Cardiac muscle cell (in vitro differentiated cells and primary cell): ENCODE data around the gene ATP8A2. TPM values are rescaled to one million over a fixed set of nuclear protein-coding genes. Genes with fewer than 3 reads are reported as not detected.
"Not testable (repeated sequence)": the region's sequence is repeated elsewhere in the genome, so short reads cannot be mapped to it uniquely, and the experiment has no call there.

ENCODE experiments used
- DNase-seq, 2 donors: peaks; one replicate each; pipeline versions ENCODE4 v3.0.0 to v3.0.0-alpha.2; 2010 to 2017; ENCODE audit warnings: low read depth in 1 of 2, low spot score in 1 of 2
- H3K27ac ChIP-seq: fragments of 200-600 bp; sonication (generic); 2 replicates; pipeline ENCODE4 v1.5.1; 2016
- H3K27me3 ChIP-seq: fragments of 200-600 bp; sonication (generic); 2 replicates; pipeline ENCODE4 v1.6.0; 2016; ENCODE audit warnings: control low read depth
- H3K36me3 ChIP-seq: fragments of 200-600 bp; sonication (generic); 2 replicates; pipeline ENCODE4 v1.5.1; 2016; ENCODE audit warnings: control low read depth
- H3K4me1 ChIP-seq: fragments of 200-600 bp; sonication (generic); 2 replicates; pipeline ENCODE4 v1.8.1; 2017; ENCODE audit warnings: low read depth, mild to moderate bottlenecking, mixed run types
- H3K4me3 ChIP-seq: fragments of 200-600 bp; sonication (generic); 2 replicates; pipeline ENCODE4 v1.5.1; 2016; ENCODE audit warnings: mild to moderate bottlenecking
- H3K9me3 ChIP-seq: fragments of 200-600 bp; sonication (generic); 2 replicates; pipeline ENCODE4 v1.5.1; 2017; ENCODE audit warnings: low read depth, mild to moderate bottlenecking, control low read depth
- polyA plus RNA-seq: library from polyadenylated mRNA; unstranded; fragments of >200 nt; fragmentation: Nextera tagmentation; extraction: Ambion mirVana; gene quantifications from 2 replicates; pipeline ENCODE4 v1.2.1, GENCODE V29; 2016
- total RNA-seq: library from RNA; depleted of rRNA; stranded (reverse); fragments of >200 nt; gene quantifications from 2 replicates; pipeline ENCODE4 v1.2.3, GENCODE V29; 2016
- TF ChIP-seq, protein P1 (sequence below): IDR thresholded peaks from 2 replicates; pipeline ENCODE4 v1.5.1; 2012; ENCODE audit warnings: low read depth, mild to moderate bottlenecking, low read length

The ATP8A2 gene
- total and polyA plus RNA-seq, 2 experiments from 2014 or later: 0.86 to 0.89 TPM

DNA sequence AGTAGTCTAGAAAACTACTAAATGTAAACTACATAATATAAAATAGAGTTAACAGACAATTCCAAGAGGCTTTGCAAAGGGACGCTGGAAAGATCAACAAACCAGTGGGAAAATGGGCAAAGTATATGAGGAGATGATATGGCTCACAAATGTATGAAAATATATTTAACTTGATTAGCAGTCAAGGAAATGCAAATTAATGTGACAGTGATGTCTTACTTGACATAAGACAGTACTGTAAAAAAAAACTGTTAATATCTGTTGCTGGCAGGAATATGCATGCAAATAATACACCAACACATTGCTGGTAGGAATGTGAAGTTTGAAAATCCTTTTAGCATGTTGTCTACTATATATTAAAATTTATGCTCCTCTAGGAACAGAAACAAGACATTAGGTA, 136.1 kb downstream of the ATP8A2 start:
- Histone ChIP-seq H3K9me3 (no peaks in the 10 kb centered on the region), H3K27ac (no peak overlapping the region), H3K4me1 (no peaks in the 10 kb centered on the region), H3K4me3 (no peak overlapping the region), H3K36me3 (no peaks in the 10 kb centered on the region), H3K27me3 (no peaks in the 10 kb centered on the region)
- TF ChIP-seq, protein P1, sequence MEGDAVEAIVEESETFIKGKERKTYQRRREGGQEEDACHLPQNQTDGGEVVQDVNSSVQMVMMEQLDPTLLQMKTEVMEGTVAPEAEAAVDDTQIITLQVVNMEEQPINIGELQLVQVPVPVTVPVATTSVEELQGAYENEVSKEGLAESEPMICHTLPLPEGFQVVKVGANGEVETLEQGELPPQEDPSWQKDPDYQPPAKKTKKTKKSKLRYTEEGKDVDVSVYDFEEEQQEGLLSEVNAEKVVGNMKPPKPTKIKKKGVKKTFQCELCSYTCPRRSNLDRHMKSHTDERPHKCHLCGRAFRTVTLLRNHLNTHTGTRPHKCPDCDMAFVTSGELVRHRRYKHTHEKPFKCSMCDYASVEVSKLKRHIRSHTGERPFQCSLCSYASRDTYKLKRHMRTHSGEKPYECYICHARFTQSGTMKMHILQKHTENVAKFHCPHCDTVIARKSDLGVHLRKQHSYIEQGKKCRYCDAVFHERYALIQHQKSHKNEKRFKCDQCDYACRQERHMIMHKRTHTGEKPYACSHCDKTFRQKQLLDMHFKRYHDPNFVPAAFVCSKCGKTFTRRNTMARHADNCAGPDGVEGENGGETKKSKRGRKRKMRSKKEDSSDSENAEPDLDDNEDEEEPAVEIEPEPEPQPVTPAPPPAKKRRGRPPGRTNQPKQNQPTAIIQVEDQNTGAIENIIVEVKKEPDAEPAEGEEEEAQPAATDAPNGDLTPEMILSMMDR: no peak
- no peak for DNase-seq

DNA sequence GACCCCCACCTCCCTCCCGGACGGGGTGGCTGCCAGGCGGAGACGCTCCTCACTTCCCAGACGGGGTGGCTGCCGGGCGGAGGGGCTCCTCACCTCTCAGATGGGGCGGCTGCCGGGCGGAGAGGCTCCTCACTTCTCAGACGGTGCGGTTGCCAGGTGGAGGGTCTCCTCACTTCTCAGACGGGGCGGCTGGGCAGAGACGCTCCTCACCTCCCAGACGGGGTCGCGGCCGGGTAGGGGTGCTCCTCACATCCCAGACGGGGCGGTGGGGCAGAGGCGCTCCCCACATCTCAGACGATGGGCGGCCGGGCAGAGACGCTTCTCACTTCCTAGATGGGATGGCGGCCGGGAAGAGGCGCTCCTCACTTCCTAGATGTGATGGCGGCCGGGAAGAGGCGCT, 141.3 kb downstream of the ATP8A2 start:
- H3K9me3 ChIP-seq, H3K27me3 ChIP-seq, H3K4me3 ChIP-seq, H3K27ac ChIP-seq, DNase-seq, H3K36me3 ChIP-seq, H3K4me1 ChIP-seq: not testable (repeated sequence)

DNA sequence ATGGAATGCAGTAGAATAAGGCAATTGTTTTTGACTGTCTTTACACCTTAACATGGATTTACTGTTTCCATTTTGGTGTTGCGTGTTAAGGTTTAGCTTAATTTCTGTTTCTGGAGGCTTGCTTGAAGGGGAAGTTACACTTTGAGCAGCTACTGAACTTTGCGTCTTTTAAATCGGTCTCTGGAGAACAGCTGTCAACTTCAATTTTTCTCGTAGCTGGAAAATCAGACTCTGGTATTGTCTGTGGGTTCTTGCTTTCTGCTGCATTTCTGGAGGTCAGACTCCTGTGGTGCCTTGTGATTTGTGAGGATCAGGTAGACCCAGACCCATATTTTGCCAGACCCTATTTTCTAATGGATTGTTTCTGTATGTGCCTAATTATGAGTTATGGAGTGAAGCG, 146.7 kb downstream of the ATP8A2 start:
- DNase-seq: no peak
- H3K4me1 ChIP-seq: no peaks in the 10 kb centered on the region

DNA sequence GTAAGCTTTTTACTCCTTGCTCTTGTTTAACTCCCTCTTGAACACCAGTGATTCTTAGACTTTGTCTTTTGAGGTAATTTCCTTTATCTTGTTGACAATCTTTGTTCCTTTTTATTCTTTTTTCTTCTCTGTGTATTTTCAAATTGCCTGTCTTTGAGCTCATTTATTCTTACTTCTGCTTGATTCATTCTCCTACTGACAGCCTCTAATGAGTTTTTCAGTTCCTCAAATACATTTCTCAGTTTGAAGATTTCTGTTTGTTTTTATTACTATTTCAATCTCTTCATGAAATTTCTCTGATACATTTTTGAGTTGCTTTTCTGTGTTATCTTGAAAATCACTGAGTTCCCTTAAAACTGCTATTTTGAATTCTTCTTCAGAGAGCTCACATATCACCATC, 154.1 kb downstream of the ATP8A2 start:
- no peak overlapping the region for H3K4me3 ChIP-seq
- no peak for DNase-seq
- TF ChIP-seq, protein P1: no peak

More for the DNA sequence above, 146.7 kb downstream of the ATP8A2 start:
- no peaks in the 10 kb centered on the region for H3K27me3 ChIP-seq
- H3K36me3 ChIP-seq: no peaks in the 10 kb centered on the region
- TF ChIP-seq, protein P1: no peak
- no peak overlapping the region for H3K27ac ChIP-seq
- no peaks in the 10 kb centered on the region for H3K9me3 ChIP-seq
- no peak overlapping the region for H3K4me3 ChIP-seq

DNA sequence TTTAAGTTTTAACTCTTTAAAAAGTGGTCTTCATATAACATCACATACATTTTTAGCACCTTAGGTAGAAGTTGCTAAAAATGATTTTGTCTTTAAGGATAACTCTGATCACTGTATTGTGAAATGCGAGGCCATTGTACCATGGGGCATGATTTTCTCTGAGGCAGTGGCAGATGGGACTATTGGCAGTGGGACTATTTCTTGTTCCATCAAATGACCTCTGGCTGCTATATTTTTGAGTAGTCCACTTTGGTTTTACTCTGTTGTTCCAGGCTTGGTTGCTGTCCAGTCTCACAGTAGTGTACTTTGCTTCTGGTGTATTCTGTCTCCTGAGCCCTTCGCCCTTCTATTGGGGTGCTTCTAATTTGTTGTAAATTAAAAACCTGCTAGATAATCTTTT, 156.5 kb downstream of the ATP8A2 start:
- Histone ChIP-seq H3K27ac (no peak overlapping the region), H3K36me3 (no peaks in the 10 kb centered on the region), H3K9me3 (no peaks in the 10 kb centered on the region), H3K4me1 (no peaks in the 10 kb centered on the region), H3K27me3 (no peaks in the 10 kb centered on the region), H3K4me3 (no peak overlapping the region)
- TF ChIP-seq, protein P1: no peak
- DNase-seq: no peak

More for the DNA sequence above, 154.1 kb downstream of the ATP8A2 start:
- Histone ChIP-seq H3K27ac (no peak overlapping the region), H3K4me1 (no peaks in the 10 kb centered on the region), H3K36me3 (no peaks in the 10 kb centered on the region), H3K27me3 (no peaks in the 10 kb centered on the region), H3K9me3 (no peaks in the 10 kb centered on the region)

DNA sequence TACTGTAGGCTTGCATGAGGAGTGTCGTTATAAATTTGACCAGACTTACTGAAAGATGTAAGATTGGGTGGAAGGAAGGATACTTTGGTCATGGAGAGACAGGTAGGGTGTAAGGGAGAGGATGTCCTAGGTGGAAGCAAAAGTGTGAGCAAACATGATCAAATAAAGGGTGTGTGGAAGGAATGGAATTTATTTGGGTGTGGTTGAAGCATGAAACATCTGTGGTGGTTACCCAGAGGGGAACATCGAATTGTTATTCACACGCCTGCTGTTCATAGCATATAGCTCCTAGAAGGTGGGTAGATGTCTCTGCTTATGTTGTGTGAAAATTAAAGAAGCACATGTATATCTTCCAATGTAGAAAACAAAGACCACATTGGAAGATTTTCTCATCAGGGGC, 157.7 kb downstream of the ATP8A2 start:
- no peak overlapping the region for H3K27ac ChIP-seq
- DNase-seq: no peak

More for the DNA sequence above, 157.7 kb downstream of the ATP8A2 start:
- Histone ChIP-seq H3K27me3 (no peaks in the 10 kb centered on the region), H3K9me3 (no peaks in the 10 kb centered on the region), H3K4me3 (no peak overlapping the region), H3K4me1 (no peaks in the 10 kb centered on the region), H3K36me3 (no peaks in the 10 kb centered on the region)
- TF ChIP-seq, protein P1: no peak
